Mesothelial cell of epicardium (in vitro differentiated cells): ENCODE results near the gene DPM1. TPM values are rescaled to one million over a fixed set of nuclear protein-coding genes. Genes with fewer than 3 reads are reported as not detected.

ENCODE experiments used
- DNase-seq, 2 experiments: peaks; one replicate each; pipeline ENCODE4 v3.0.0; 2021; ENCODE audit warnings: low spot score in 2 of 2; ENCODE audit not compliant: unreplicated experiment in 2 of 2
- H3K27ac Mint-ChIP-seq: 2 replicates; pipeline ENCODE4 v1.8.0; 2021; ENCODE audit warnings: mixed read lengths
- H3K27me3 Mint-ChIP-seq: 2 replicates; pipeline ENCODE4 v1.8.0; 2021; ENCODE audit warnings: low read depth, mixed read lengths
- H3K36me3 Mint-ChIP-seq: 2 replicates; pipeline ENCODE4 v1.8.0; 2021; ENCODE audit warnings: mixed read lengths
- H3K4me1 Mint-ChIP-seq: 2 replicates; pipeline ENCODE4 v1.8.0; 2021; ENCODE audit warnings: mixed read lengths
- H3K4me3 Mint-ChIP-seq: 2 replicates; pipeline ENCODE4 v1.8.0; 2021; ENCODE audit warnings: mild to moderate bottlenecking, moderate library complexity, mixed read lengths
- H3K9me3 Mint-ChIP-seq: 2 replicates; pipeline ENCODE4 v1.8.0; 2021; ENCODE audit warnings: mixed read lengths
- CTCF ChIP-seq: fragments of 200-600 bp; sonication (generic); IDR thresholded peaks from one replicate; pipeline ENCODE4 v1.5.0; 2021; ENCODE audit warnings: antibody characterized with exemption; ENCODE audit not compliant: unreplicated experiment
- total RNA-seq: library from RNA; stranded (reverse); gene quantifications from 3 replicates; pipeline ENCODE4 v1.2.1, GENCODE V29; 2021

DPM1 gene
- total RNA-seq, 1 donor from 2014 or later, result 34.5 TPM

- Mint-ChIP-seq H3K27me3 (peaks cover 38% of the 10 kb centered on the region), H3K4me3 (no peak overlapping the region), H3K9me3 (no peaks in the 10 kb centered on the region), H3K4me1 (no peaks in the 10 kb centered on the region), H3K27ac (no peak overlapping the region), H3K36me3 (no peaks in the 10 kb centered on the region)
- no peak for TF ChIP-seq CTCF
- DNase-seq, result no peak
Observed at GRCh38 chr20:50967586-50967985, 9.3 kb upstream of the DPM1 start.

GRCh38 chr20:50959543-50960126 is 1.3 kb upstream of the DPM1 start:
- no peak for TF ChIP-seq CTCF
- H3K27me3 Mint-ChIP-seq, result peaks cover 2% of the 10 kb centered on the region
- no peak for DNase-seq
- peak overlapping the region; percentile 100 for H3K27ac Mint-ChIP-seq
- peaks cover 40% of the 10 kb centered on the region for H3K4me1 Mint-ChIP-seq
- H3K36me3 Mint-ChIP-seq, result peaks cover 19% of the 10 kb centered on the region
- H3K4me3 Mint-ChIP-seq, result peak overlapping the region; percentile 97
- H3K9me3 Mint-ChIP-seq, result peaks cover 8% of the 10 kb centered on the region

GRCh38 chr20:50958615-50959542 is 547 bp upstream of the DPM1 start, which contains the start of gene MOCS3:
Gene MOCS3, plus strand, starts transcription at chr20:50958818. Its CDS starts 25 bp downstream, at chr20:50958843.
- no peaks in the 10 kb centered on the region for H3K27me3 Mint-ChIP-seq
- H3K9me3 Mint-ChIP-seq, result peaks cover 8% of the 10 kb centered on the region
- DNase-seq, result peak in 1 of 2 experiments; percentile 64
- peak; percentile 37 for TF ChIP-seq CTCF
- H3K36me3 Mint-ChIP-seq, result peaks cover 19% of the 10 kb centered on the region
- H3K4me3 Mint-ChIP-seq, result peak within 1 kb of the TSS; percentile 97
- H3K27ac Mint-ChIP-seq, result peak within 1 kb of the TSS; percentile 100
- H3K4me1 Mint-ChIP-seq, result peaks cover 40% of the 10 kb centered on the region

DNA sequence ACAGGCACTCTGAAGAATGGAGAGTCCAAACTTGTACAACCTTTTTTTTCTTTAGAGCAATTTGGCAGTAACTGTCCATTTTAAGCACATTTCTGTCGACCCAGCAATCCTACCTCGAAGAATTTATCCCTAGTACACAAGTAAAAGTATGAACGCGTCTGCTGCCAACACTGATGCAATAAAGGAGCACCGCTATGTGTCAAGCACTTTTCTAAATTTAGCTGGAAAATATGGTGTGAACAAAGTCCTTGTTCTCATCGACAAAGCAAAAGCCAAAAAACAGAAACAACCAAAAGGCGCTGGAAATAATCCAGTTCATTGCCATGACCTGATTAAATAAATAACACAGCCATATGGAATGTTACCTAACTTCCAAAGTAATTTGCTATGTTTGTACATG is 1.1 kb downstream of the DPM1 start:
- H3K27ac Mint-ChIP-seq, result peak overlapping the region; percentile 100
- H3K27me3 Mint-ChIP-seq, result no peaks in the 10 kb centered on the region
- H3K9me3 Mint-ChIP-seq, result peaks cover 6% of the 10 kb centered on the region
- H3K4me1 Mint-ChIP-seq, result peaks cover 40% of the 10 kb centered on the region
- TF ChIP-seq CTCF, result no peak
- H3K4me3 Mint-ChIP-seq, result peak overlapping the region; percentile 97
- H3K36me3 Mint-ChIP-seq, result peaks cover 17% of the 10 kb centered on the region
- DNase-seq, result no peak

GRCh38 chr20:50953821-50954220 is 4.5 kb downstream of the DPM1 start:
- TF ChIP-seq CTCF, result no peak
- H3K9me3 Mint-ChIP-seq, result no peaks in the 10 kb centered on the region
- H3K27ac Mint-ChIP-seq, result no peak overlapping the region
- DNase-seq, result no peak
- H3K4me1 Mint-ChIP-seq, result peaks cover 23% of the 10 kb centered on the region
- no peaks in the 10 kb centered on the region for H3K27me3 Mint-ChIP-seq
- no peak overlapping the region for H3K4me3 Mint-ChIP-seq
- H3K36me3 Mint-ChIP-seq, result peaks cover 8% of the 10 kb centered on the region
